ENCODE measurements around the gene CCDC183. TPM values are rescaled to one million over a fixed set of nuclear protein-coding genes. Genes with fewer than 3 reads are reported as not detected.
"Not testable (repeated sequence)": the region's sequence is repeated elsewhere in the genome, so short reads cannot be mapped to it uniquely, and the experiment has no call there.

Gene CCDC183
- total RNA-seq, 1 experiment from 2014 or later, result not detected

GRCh38 chr9:136825295-136826187, 29.4 kb downstream of the CCDC183 start:
- no peak for DNase-seq (ENCODE audit: low spot score)

GRCh38 chr9:136826188-136826541, 30.0 kb downstream of the CCDC183 start:
- no peak for DNase-seq (ENCODE audit: low spot score)

- no peak for DNase-seq (ENCODE audit: low spot score)
Measured at GRCh38 chr9:136826703-136827582, 30.8 kb downstream of the CCDC183 start.

- no peak for DNase-seq (ENCODE audit: low spot score)
Measured at GRCh38 chr9:136827794-136828473, 31.8 kb downstream of the CCDC183 start.

GRCh38 chr9:136828474-136829140, 32.5 kb downstream of the CCDC183 start:
- DNase-seq (ENCODE audit: low spot score), result no peak

DNA sequence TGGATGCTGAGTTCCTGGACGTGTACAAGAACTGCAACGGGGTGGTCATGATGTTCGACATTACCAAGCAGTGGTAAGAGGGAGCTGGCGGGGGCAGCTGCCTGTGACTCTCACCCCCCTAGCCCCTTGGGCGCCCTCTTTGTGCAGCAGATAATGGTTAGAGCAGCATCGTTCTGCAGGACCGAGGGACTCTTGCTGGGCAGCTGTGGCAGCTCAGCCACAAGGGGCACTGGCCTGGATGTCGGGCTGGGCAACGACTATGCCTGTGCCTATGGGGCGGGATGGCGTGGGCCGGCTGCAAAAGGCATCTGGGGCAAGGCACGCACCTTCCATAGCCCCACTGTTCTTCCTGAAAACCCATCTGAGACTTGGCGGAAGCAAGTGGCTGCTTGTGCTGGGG, 33.3 kb downstream of the CCDC183 start:
- no peak for DNase-seq (ENCODE audit: low spot score)

DNA sequence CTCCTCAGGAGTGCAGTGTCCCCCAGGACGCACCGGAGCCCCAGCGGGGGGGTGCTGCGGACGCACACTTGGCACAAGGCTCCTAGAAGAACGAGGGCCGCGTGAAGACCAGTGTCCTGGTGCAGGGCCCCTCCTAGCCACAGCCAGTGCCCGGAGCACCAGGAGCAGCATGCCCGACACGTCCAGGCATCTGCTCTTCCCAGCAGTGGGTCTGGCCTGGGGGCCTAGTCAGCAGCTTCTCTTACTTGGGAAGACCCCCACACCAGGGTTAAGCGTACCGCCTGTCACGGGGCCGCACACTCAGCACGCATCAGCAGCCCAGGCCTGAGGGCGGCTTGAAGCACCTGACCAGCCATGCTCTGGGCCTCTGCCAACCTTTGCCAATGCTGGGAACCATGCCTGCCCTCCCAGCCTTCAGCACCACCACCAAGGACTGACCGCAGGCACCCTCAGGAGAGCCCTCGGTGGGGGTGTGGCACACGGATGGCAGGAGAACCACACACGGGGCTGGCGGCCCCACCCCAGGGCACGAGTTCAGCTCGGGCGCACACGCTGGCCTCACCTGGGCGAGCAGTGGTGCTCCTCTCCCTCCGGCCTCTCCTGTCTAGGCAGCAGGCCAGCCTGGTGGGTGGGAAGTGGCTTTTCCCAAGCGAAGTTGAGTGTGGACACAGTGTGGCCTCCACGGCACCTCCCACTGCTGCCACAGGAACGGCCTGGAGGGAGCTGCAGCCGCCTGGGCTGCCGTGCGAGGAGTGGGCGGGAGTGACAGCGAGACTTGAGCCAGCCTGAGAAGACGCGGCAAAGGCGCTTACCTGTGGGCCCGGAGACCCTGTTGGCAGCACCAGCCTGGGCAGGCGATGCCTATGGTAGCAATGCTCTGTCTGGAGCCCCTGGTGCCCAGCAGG, 34.1 kb downstream of the CCDC183 start:
- DNase-seq (ENCODE audit: low spot score), result no peak

DNA sequence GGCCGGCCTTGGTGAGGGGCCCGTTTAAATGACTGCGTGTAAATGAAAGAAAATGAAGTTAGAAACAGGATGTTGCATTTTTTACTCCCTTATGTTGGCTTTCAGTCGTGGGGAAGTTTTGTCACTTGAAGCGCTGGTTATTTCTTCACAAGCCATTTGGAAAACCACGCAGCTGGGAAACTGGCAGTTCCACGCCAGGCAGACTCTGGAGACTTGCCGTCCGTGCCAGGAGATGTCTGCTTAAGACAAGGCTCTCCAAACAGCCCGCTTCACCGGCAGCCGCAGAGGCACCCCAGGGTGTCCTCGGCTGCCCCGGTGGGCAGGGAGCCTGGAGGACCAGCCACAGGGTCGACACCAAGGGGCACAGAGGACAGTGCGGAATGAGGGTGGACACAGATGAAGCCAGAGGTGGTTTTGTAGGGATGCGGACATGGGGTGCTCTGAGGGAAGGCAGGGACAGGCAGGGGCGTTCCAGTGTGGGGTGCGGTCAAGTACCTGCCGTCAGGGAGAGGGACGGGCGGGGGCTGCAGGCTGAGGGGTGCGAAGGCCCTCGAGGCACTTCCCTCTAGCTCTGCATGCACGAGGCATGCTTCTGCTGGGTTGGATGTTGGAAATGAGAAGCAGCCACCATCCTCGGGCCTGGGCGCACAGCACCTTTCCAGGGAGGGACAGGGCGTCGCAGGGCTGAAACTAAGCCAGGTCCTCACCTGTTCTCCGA, 35.0 kb downstream of the CCDC183 start:
- no peak for DNase-seq (ENCODE audit: low spot score)

- no peak for DNase-seq (ENCODE audit: low spot score)
Measured at GRCh38 chr9:136831720-136832104, 35.6 kb downstream of the CCDC183 start.

DNA sequence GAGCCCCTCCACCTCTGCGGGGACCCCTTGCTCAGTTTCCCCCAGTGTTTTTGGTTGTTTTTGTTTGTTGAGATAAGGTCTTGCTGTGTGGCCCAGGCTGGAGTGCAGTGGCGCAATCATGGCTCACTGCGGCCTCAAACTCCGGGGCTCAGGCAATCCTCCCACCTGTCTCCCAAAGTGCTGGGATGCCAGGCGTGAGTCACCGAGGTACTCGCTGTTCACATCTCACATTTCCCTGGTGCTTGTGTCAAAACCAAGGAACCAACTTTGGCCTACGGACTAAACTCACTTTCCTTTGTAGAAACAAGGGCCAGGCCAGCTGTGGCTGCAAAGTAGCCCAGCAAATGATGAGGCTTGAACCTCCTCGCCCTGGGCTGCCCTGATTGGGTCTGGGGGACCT, 36.4 kb downstream of the CCDC183 start:
- DNase-seq (ENCODE audit: low spot score), result no peak

- DNase-seq (ENCODE audit: low spot score), result not testable (repeated sequence)
Measured at GRCh38 chr9:136833381-136834048, 37.4 kb downstream of the CCDC183 start.

- DNase-seq (ENCODE audit: low spot score), result no peak
Measured at GRCh38 chr9:136835162-136835931, 39.2 kb downstream of the CCDC183 start.

DNA sequence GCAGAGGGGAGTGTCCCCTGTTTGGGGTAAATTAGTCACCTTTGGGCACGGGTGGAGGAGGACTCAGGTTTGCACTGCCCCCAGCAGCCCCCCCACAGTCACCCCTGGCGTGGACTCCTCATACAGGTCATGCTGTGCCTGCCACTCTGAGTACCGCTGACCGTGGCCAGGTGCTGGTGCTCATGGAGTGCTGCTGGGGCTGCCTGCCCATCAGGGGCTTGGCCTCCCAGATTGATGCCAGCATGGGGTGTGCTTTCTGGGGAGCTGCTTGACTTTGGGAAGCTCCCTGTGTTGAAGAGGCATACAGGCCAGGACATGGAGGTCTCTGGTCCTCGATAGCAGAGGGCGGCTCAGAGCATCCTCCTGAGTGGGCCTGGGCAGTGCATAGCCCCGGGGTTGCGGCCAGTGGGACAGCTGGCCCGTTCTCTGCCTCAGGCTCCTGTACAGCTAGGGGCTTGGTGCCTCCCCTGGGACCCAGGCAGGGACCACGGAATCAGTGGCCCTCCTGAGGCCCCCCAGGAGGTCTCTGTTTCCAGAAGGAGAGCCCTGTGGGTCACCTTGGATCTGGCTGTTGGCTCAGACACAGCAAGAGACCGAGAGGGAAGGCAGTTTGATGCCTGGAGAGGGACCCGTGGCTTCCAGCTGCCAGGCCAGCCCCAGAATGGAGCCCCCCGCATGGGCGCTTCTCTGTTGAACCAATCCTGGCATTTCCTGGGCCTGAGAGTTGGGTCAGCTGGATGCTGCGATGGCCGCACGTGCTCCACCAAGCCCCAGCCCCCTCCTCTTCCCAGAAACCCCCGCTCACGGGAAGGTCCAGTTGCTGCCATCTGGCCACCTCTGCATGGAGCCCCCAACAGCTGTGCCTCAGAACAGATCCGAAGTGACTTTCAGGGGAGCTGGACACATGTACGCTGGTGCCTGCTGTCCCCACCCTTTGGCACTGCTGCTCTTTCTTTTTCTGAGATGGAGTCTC, 40.1 kb downstream of the CCDC183 start:
- no peak for DNase-seq (ENCODE audit: low spot score)

DNA sequence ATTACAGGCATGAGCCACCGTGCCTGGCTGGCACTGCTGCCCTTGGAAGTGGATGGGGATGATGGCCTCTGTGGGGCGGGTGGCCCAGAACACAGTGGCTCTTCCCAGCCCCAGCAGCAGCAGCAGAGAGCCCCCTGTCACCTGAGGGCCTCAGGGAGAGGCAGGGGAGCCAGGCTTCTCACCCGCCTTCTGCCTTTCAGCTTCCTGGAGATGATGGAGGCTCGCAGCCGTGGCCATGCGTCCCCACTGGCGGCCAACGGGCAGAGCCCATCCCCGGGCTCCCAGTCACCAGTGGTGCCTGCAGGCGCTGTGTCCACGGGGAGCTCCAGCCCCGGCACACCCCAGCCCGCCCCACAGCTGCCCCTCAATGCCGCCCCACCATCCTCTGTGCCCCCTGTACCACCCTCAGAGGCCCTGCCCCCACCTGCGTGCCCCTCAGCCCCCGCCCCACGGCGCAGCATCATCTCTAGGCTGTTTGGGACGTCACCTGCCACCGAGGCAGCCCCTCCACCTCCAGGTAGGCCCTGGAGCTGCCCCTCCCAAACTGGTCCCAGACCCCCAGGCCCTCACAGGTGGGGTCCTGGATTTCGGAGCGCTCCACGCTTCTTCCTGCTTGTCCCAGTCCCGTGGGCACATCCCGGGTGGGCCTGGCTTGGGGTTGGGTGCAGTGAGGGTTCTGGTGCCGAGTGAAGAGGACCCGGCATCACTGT, 41.2 kb downstream of the CCDC183 start:
- DNase-seq (ENCODE audit: low spot score), result no peak

DNA sequence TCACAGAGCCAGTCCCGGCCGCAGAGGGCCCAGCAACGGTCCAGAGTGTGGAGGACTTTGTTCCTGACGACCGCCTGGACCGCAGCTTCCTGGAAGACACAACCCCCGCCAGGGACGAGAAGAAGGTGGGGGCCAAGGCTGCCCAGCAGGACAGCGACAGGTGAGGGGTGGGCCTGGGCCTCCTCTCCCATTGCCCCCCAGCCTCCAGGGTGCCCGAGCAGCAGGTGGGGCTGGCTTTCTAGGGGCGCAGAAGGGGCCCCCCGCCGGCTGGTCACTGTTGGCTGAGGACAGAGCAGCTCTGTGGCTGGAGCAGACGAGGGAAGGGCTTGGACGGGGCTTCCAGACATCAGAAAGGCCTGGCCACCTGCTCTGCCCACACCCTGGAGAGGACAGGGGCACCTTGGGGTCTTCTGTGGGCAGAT, 41.7 kb downstream of the CCDC183 start:
- not testable (repeated sequence) for DNase-seq (ENCODE audit: low spot score)

Data from H4 (cell line).